Measurements from ENCODE around the gene PLXNA4.

Gene PLXNA4

GRCh38 chr7:132097550-132098134 is 478.6 kb downstream of the PLXNA4 start:
- Histone ChIP-seq H3K4me3 (ENCODE audit: low read length) (no peak overlapping the region), H3K36me3 (replicated peaks; ENCODE audit: low read depth, low read length) (no peaks in the 10 kb centered on the region), H3K79me2 (ENCODE audit: low read length) (no peaks in the 10 kb centered on the region), H3K9me3 (ENCODE audit: insufficient read depth, low read length) (no peaks in the 10 kb centered on the region), H3K27ac (ENCODE audit: low read length) (no peak overlapping the region), H3K27me3 (ENCODE audit: low read depth, low read length) (peaks cover 22% of the 10 kb centered on the region; the same call in 1 of the 2 replicates), H2AFZ (ENCODE audit: low read depth, low read length) (no peak overlapping the region), H3K9ac (ENCODE audit: low read length) (no peak overlapping the region), H4K20me1 (ENCODE audit: insufficient read depth, low read length) (no peaks in the 10 kb centered on the region), H3K4me2 (ENCODE audit: low read length) (no peak overlapping the region), H3K4me1 (ENCODE audit: low read length) (no peaks in the 10 kb centered on the region)
- no peak for TF ChIP-seq CTCF (IDR thresholded peaks at IDR 0.05; ENCODE audit: low read depth, low read length)
- TF ChIP-seq EZH2phosphoT487 (IDR thresholded peaks at IDR 0.05; ENCODE audit: low read depth), result no peak

GRCh38 chr7:132095111-132095765 is 481.0 kb downstream of the PLXNA4 start:
- H3K27me3 ChIP-seq (ENCODE audit: low read depth, low read length), result peaks cover 39% of the 10 kb centered on the region; the same call in 1 of the 2 replicates
- H3K4me2 ChIP-seq (ENCODE audit: low read length), result no peak overlapping the region
- H3K9me3 ChIP-seq (ENCODE audit: insufficient read depth, low read length), result no peaks in the 10 kb centered on the region
- H3K36me3 ChIP-seq (replicated peaks; ENCODE audit: low read depth, low read length), result no peaks in the 10 kb centered on the region
- no peak overlapping the region for H3K9ac ChIP-seq (ENCODE audit: low read length)
- no peak for TF ChIP-seq CTCF (IDR thresholded peaks at IDR 0.05; ENCODE audit: low read depth, low read length)
- no peak for TF ChIP-seq EZH2phosphoT487 (IDR thresholded peaks at IDR 0.05; ENCODE audit: low read depth)
- no peaks in the 10 kb centered on the region for H3K79me2 ChIP-seq (ENCODE audit: low read length)
- H3K4me3 ChIP-seq (ENCODE audit: low read length), result no peak overlapping the region
- H3K4me1 ChIP-seq (ENCODE audit: low read length), result no peaks in the 10 kb centered on the region
- no peak overlapping the region for H3K27ac ChIP-seq (ENCODE audit: low read length)
- H2AFZ ChIP-seq (ENCODE audit: low read depth, low read length), result no peak overlapping the region
- no peaks in the 10 kb centered on the region for H4K20me1 ChIP-seq (ENCODE audit: insufficient read depth, low read length)

DNA sequence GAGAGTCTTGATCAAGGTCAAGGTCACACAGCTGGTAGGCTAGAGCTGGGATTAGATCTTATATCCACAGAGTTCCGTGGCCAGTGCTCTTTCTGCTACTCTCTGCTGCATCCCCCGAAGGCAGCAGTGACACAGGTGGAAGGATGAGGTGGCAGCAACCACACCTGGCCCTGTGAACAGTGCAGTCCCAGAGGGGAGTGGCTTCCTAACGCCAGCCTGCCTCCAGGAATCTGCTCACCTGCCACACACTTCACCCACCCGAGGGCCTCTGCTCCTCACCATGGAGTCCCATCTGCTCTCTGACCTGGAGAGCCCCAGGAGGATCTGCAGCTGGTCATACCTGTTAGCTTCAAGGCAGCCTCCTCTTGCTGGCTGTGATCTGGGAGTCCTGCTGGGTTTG is 484.2 kb downstream of the PLXNA4 start:
- Histone ChIP-seq H2AFZ (ENCODE audit: low read depth, low read length) (no peak overlapping the region), H3K4me3 (ENCODE audit: low read length) (no peak overlapping the region), H4K20me1 (ENCODE audit: insufficient read depth, low read length) (no peaks in the 10 kb centered on the region), H3K9me3 (ENCODE audit: insufficient read depth, low read length) (no peaks in the 10 kb centered on the region), H3K9ac (ENCODE audit: low read length) (no peak overlapping the region), H3K36me3 (replicated peaks; ENCODE audit: low read depth, low read length) (no peaks in the 10 kb centered on the region), H3K79me2 (ENCODE audit: low read length) (no peaks in the 10 kb centered on the region), H3K4me2 (ENCODE audit: low read length) (no peak overlapping the region), H3K27ac (ENCODE audit: low read length) (no peak overlapping the region), H3K4me1 (ENCODE audit: low read length) (no peaks in the 10 kb centered on the region), H3K27me3 (ENCODE audit: low read depth, low read length) (peaks cover 36% of the 10 kb centered on the region; the same call in 1 of the 2 replicates)
- no peak for TF ChIP-seq CTCF (IDR thresholded peaks at IDR 0.05; ENCODE audit: low read depth, low read length)
- no peak for TF ChIP-seq EZH2phosphoT487 (IDR thresholded peaks at IDR 0.05; ENCODE audit: low read depth)

DNA sequence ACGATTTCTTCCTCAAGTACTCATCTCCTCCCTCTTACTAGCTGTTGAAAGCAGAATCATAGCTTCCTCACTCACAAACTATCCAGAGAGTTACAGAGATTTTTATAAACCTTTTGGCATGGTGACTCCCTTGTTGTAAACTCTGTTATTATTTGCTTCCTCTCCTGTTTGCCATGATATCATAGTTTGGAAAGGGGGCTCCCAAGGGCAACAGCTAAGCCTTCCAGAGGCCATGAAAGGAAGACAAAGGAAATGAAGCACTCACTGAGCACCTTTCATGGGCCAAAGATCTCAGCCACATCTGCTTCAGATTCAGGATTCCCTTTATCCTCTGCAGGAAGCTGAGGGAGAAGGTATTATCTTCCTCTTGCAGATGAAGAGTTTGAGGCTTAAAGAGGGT is 484.6 kb downstream of the PLXNA4 start:
- H3K4me3 ChIP-seq (ENCODE audit: low read length), result no peak overlapping the region
- H2AFZ ChIP-seq (ENCODE audit: low read depth, low read length), result no peak overlapping the region
- no peaks in the 10 kb centered on the region for H3K79me2 ChIP-seq (ENCODE audit: low read length)
- no peaks in the 10 kb centered on the region for H3K4me1 ChIP-seq (ENCODE audit: low read length)
- no peak overlapping the region for H3K27ac ChIP-seq (ENCODE audit: low read length)
- H3K9me3 ChIP-seq (ENCODE audit: insufficient read depth, low read length), result no peaks in the 10 kb centered on the region
- no peak for TF ChIP-seq CTCF (IDR thresholded peaks at IDR 0.05; ENCODE audit: low read depth, low read length)
- no peak for TF ChIP-seq EZH2phosphoT487 (IDR thresholded peaks at IDR 0.05; ENCODE audit: low read depth)
- H3K4me2 ChIP-seq (ENCODE audit: low read length), result no peak overlapping the region
- H4K20me1 ChIP-seq (ENCODE audit: insufficient read depth, low read length), result no peaks in the 10 kb centered on the region
- peaks cover 36% of the 10 kb centered on the region; the same call in 1 of the 2 replicates for H3K27me3 ChIP-seq (ENCODE audit: low read depth, low read length)
- no peaks in the 10 kb centered on the region for H3K36me3 ChIP-seq (replicated peaks; ENCODE audit: low read depth, low read length)
- H3K9ac ChIP-seq (ENCODE audit: low read length), result no peak overlapping the region
